Thyroid gland (tissue), 4 donors: ENCODE results near the gene FGF11. TPM values are rescaled to one million over a fixed set of nuclear protein-coding genes. Genes with fewer than 3 reads are reported as not detected.

Experiments
- DNase-seq, 2 donors: peaks; one replicate each; pipeline ENCODE4 v3.0.0-alpha.2; 2019
- H3K27ac ChIP-seq, 3 donors: fragments of 200-600 bp; sonication (generic); 1 replicate in 2 of 3; 2 replicates in 1 of 3; pipeline ENCODE4 v1.5.1; 2016 to 2019; ENCODE audit warnings: mild to moderate bottlenecking in 1 of 3, moderate library complexity in 1 of 3
- H3K27me3 ChIP-seq: fragments of 200-600 bp; sonication (generic); one replicate; pipeline ENCODE4 v1.5.1; 2019
- H3K36me3 ChIP-seq, 2 donors: fragments of 200-600 bp; sonication (generic); one replicate each; pipeline ENCODE4 v1.5.1; 2016 to 2019
- H3K4me1 ChIP-seq, 2 donors: fragments of 200-600 bp; sonication (generic); one replicate each; pipeline ENCODE4 v1.5.1; 2017 to 2019
- H3K4me3 ChIP-seq, 3 donors: fragments of 200-600 bp; sonication (generic); replicated peaks in 1 of 3; 1 replicate in 2 of 3; 2 replicates in 1 of 3; pipeline ENCODE4 v1.5.1; 2016; ENCODE audit warnings: mild to moderate bottlenecking in 1 of 3
- H3K9me3 ChIP-seq: fragments of 200-600 bp; sonication (generic); one replicate; pipeline ENCODE4 v1.5.1; 2017
- POLR2A ChIP-seq, 2 donors: fragments of 450-650 bp; IDR thresholded peaks; one replicate each; pipeline ENCODE4 v1.6.1; 2017; ENCODE audit warnings: antibody characterized with exemption in 2 of 2, mild to moderate bottlenecking in 2 of 2, moderate library complexity in 1 of 2
- WGBS, 2 donors: methylation state at CpG; one replicate each; pipeline ENCODE4 v1.1.5; 2017; 5-methylcytosine and 5-hydroxymethylcytosine counted together
- intact Hi-C: fragments of 100-400 bp; cut with DNase I; formaldehyde crosslinking; loops from one replicate; pipeline ENCODE4 v1.15.1; 2023
- total RNA-seq, 4 donors: library from RNA; depleted of rRNA; stranded (reverse); fragments of >200 nt; gene quantifications; one replicate each; pipeline ENCODE4 v1.2.3, GENCODE V29; 2016
- TF ChIP-seq, protein P1 (sequence below), 6 experiments: fragments of 200-600 bp in 3 of 6; fragments of 450-650 bp in 3 of 6; sonication (generic) in 3 of 6; IDR thresholded peaks; one replicate each; pipeline ENCODE4 v1.5.1; 2016 to 2019; ENCODE audit warnings: antibody characterized with exemption in 6 of 6, mild to moderate bottlenecking in 2 of 6, inconsistent platforms in 1 of 6, moderate library complexity in 1 of 6

FGF11 gene
- total RNA-seq, 4 donors from 2014 or later: 4.3 to 12.1 (median 10.5) TPM

DNA sequence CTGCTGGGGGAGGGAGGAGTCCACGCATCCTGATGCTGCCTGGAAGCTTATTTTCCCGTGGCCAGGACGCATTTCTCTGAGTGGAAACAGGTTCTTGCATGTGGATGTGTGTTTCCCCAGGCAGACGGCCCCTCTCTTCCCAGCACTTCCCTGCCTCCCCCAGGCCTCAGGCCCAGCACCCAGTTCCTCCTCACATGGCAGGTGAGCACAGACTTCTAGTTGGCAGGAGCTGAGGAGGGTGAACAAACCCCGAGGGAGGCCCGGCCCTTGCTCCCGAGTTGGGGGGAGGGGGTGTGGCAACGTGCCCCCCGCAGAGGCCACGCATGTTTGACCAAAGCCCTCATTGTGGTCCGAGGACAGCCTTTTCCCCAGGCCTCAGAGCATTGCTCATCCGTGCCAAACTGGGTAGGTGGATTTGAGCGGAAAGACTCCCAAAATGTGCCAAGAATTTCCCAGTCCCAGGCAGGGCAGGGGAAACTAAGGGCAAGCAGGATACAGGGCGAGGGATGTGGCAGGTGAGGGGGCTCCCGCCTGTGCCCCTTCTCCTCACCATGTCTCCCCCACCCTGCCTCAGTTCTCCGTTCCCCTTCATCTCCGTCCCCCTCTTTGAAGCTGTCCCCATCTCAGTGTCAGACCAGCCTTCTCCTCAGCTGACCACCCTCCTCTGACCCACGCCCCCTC lies 20.7 kb upstream of the FGF11 start:
- no peak overlapping the region for H3K4me3 ChIP-seq
- intact Hi-C loops: no loop called here
- no peak for TF ChIP-seq POLR2A (IDR thresholded peaks at IDR 0.05)
- TF ChIP-seq, protein P1, sequence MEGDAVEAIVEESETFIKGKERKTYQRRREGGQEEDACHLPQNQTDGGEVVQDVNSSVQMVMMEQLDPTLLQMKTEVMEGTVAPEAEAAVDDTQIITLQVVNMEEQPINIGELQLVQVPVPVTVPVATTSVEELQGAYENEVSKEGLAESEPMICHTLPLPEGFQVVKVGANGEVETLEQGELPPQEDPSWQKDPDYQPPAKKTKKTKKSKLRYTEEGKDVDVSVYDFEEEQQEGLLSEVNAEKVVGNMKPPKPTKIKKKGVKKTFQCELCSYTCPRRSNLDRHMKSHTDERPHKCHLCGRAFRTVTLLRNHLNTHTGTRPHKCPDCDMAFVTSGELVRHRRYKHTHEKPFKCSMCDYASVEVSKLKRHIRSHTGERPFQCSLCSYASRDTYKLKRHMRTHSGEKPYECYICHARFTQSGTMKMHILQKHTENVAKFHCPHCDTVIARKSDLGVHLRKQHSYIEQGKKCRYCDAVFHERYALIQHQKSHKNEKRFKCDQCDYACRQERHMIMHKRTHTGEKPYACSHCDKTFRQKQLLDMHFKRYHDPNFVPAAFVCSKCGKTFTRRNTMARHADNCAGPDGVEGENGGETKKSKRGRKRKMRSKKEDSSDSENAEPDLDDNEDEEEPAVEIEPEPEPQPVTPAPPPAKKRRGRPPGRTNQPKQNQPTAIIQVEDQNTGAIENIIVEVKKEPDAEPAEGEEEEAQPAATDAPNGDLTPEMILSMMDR (IDR thresholded peaks at IDR 0.05): no peak
- no peaks in the 10 kb centered on the region for H3K36me3 ChIP-seq
- 66 to 68% methylated on average over 16 to 18 of the region's 18 CpGs for WGBS, 2 donors
- H3K27ac ChIP-seq: no peak overlapping the region
- H3K4me1 ChIP-seq: no peaks in the 10 kb centered on the region
- H3K9me3 ChIP-seq: no peaks in the 10 kb centered on the region
- no peak for DNase-seq
- no peaks in the 10 kb centered on the region for H3K27me3 ChIP-seq

DNA sequence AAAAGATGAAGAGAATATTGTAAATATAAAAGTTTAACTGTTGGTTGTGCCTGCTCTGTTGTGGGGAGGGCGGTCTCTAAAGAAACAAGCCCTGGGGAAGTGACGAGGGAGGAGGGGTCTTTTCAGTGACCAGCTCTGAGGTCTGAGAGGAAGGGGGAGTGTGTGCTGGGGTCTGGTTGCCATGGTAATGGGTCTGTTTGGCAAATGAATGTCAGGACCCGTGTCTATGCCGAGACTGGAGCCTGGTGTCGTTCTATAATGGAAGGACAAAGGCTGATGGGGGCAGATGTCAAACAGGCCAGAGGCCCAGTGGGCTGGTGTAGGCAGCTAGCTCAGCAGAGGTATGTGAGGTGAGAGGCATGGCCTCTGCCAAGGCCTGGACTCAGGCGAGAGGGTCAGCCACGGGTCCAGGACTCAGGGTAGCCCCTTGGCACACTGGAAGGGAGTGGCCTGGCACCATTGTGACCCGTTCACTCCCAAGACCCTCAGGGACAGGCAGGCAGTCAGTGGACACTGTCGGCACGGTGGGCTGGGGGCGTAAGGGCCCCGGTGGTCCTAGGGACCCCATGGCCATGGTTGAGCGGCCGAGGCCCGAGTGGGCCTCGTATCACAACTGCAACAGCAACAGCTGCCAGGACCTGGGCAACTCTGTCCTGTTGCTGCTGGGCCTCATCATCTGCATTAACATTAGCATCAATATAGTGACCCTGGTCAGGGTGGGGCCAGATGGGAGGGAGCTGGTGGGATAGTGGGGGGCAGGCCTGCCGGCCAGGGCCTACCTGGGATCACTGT lies 19.3 kb upstream of the FGF11 start, which contains the start of gene SPEM1:
SPEM1 (plus strand) TSS at position 506 of the 792 bp plus-strand sequence; CDS start at position 567, 61 bp downstream.
- intact Hi-C loops: loop anchor here (5.0 kb wide), 1 partner anchor 58 kb away; no protein-coding TSS in a partner anchor
- Histone ChIP-seq H3K4me1 (no peaks in the 10 kb centered on the region), H3K36me3 (no peaks in the 10 kb centered on the region), H3K27ac (no peak within 1 kb of the TSS), H3K27me3 (no peaks in the 10 kb centered on the region), H3K4me3 (no peak within 1 kb of the TSS), H3K9me3 (no peaks in the 10 kb centered on the region)
- TF ChIP-seq, protein P1 (IDR thresholded peaks at IDR 0.05): no peak
- no peak for TF ChIP-seq POLR2A (IDR thresholded peaks at IDR 0.05)
- DNase-seq: no peak
- WGBS, 2 donors: 67 to 71% methylated on average over 11 to 13 of the region's 17 CpGs

DNA sequence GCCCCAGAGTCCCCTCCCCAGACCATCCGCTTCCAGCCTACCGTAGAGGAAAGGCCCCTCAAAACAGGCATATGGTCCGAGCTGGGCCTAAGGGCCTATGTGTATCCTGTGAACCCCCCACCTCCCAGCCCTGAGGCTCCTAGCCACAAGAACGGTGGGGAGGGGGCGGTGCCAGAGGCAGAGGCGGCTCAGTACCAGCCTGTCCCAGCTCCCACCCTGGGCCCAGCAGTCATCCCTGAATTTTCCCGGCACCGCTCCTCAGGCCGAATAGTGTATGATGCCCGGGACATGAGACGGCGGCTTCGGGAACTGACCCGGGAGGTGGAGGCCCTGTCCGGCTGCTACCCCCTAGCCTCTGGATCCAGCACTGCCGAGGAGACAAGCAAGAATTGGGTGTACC lies 18.1 kb upstream of the FGF11 start:
- TF ChIP-seq, protein P1 (IDR thresholded peaks at IDR 0.05): no peak
- no peak for TF ChIP-seq POLR2A (IDR thresholded peaks at IDR 0.05)
- no peaks in the 10 kb centered on the region for H3K4me1 ChIP-seq
- WGBS, 2 donors: 92 to 98% methylated on average over 10 to 14 of the region's 16 CpGs
- no peak for DNase-seq
- H3K4me3 ChIP-seq: no peak overlapping the region
- no peaks in the 10 kb centered on the region for H3K36me3 ChIP-seq
- intact Hi-C loops: loop anchor here (5.0 kb wide), 1 partner anchor 59 kb away; no protein-coding TSS in a partner anchor
- H3K27ac ChIP-seq: no peak overlapping the region
- H3K9me3 ChIP-seq: no peaks in the 10 kb centered on the region
- H3K27me3 ChIP-seq: no peaks in the 10 kb centered on the region

DNA sequence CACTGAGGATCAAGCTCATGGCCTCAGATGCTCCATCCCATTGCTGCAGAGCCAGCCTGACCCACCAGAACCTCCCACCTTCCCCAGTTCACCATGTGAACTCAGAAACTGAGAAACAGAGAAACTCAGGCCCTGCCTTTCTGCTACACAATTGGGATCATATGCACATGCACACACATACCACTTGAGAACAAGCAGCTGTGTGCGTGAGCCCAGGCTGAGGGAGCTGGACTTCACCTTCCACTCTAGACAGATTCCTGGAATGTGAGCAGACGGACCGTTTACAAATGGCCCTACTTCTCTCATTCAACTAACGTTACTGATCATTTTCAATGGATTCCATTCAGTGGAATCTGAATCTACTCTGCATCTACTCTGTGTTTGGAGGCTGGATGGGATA lies 15.6 kb upstream of the FGF11 start:
- WGBS, 2 donors: 41 to 50% methylated on average over 4 of the region's 4 CpGs
- no peak overlapping the region for H3K27ac ChIP-seq

More for the DNA sequence above, 15.6 kb upstream of the FGF11 start:
- H3K36me3 ChIP-seq: no peaks in the 10 kb centered on the region
- H3K27me3 ChIP-seq: no peaks in the 10 kb centered on the region
- TF ChIP-seq, protein P1 (IDR thresholded peaks at IDR 0.05): no peak
- TF ChIP-seq POLR2A (IDR thresholded peaks at IDR 0.05): no peak
- H3K4me3 ChIP-seq: no peak overlapping the region
- H3K9me3 ChIP-seq: no peaks in the 10 kb centered on the region
- no peaks in the 10 kb centered on the region for H3K4me1 ChIP-seq
- DNase-seq: no peak
- intact Hi-C loops: loop anchor here (5.0 kb wide), 1 partner anchor 61 kb away; no protein-coding TSS in a partner anchor
